GM12892 (cell line): ENCODE results near the gene SSB.

Source experiments
- POLR2A ChIP-seq: IDR thresholded peaks from 2 replicates; pipeline ENCODE4 v1.6.1; 2011; ENCODE audit warnings: low read depth, low read length, control low read depth
- TAF1 ChIP-seq: IDR thresholded peaks from 2 replicates; pipeline ENCODE4 v1.6.1; 2011; ENCODE audit warnings: low read depth, mild to moderate bottlenecking, control low read depth, low read length, borderline replicate concordance

- TF ChIP-seq POLR2A = no peak
- TF ChIP-seq TAF1 = no peak
Measured at GRCh38 chr2:169752752-169753151, 45.9 kb upstream of the SSB start.
